HepG2 (cell line): ENCODE data around the gene TMEM108. TPM values are rescaled to one million over a fixed set of nuclear protein-coding genes. Genes with fewer than 3 reads are reported as not detected.

Experiments used
- ATAC-seq: fragments of 200-7000 bp; cut with Tn5 transposase; 3 replicates; pipeline ENCODE4 v1.9.1; 2020; ENCODE audit warnings: mild to moderate bottlenecking, moderate library complexity
- BruUV-seq: library from RNA; stranded (reverse); fragments of 400-500 nt; replicated peaks from 2 replicates; lab custom pipeline; 2021; lab: Mats Ljungman, UMichigan
- CTCF ChIA-PET: fragments of 300-600 bp; formaldehyde crosslinking; extraction: SDS; loops from one replicate; lab custom pipeline; 2021; ENCODE audit warnings: low total read pairs, inconsistent platforms, low intra/inter-chr PET ratio; lab: Yijun Ruan, JAX
- POLR2A ChIA-PET: fragments of 350-600 bp; sonication (Branson Sonifier 250); formaldehyde crosslinking; loops from one replicate; lab custom pipeline; 2020; ENCODE audit warnings: antibody characterized with exemption, inconsistent platforms; lab: Yijun Ruan, JAX
- DNase-seq: peaks from one replicate; pipeline ENCODE4 v3.0.0-alpha.2; 2015; ENCODE audit warnings: low spot score
- FAIRE-seq: peaks from 3 replicates; lab custom pipeline; 2011; peaks lifted over from hg19 to GRCh38; lab: Jason Lieb, UNC
- H2AFZ ChIP-seq: one replicate; pipeline ENCODE4 v1.6.1; 2011; ENCODE audit warnings: low read length, inconsistent platforms
- H3K27ac ChIP-seq: fragments of 300-600 bp; 3 replicates; pipeline ENCODE4 v1.8.0; 2011; ENCODE audit warnings: mixed run types, mild to moderate bottlenecking, mixed read lengths, low read length, inconsistent platforms; ENCODE audit not compliant: insufficient read depth; ENCODE audit errors: extremely low read length
- H3K27me3 ChIP-seq, 2 experiments: fragments of 200-600 bp in 1 of 2; 2 replicates in 1 of 2; 3 replicates in 1 of 2; pipeline versions ENCODE4 v1.6.0 to v1.8.0; 2011; ENCODE audit warnings: low read length in 2 of 2, mild to moderate bottlenecking in 2 of 2, moderate library complexity in 2 of 2, inconsistent platforms in 1 of 2; ENCODE audit not compliant: insufficient read depth in 2 of 2, control insufficient read depth in 1 of 2
- H3K36me3 ChIP-seq, 2 experiments: fragments of 200-600 bp in 1 of 2; replicated peaks in 1 of 2; 2 replicates in 1 of 2; 3 replicates in 1 of 2; pipeline versions ENCODE4 v1.5.1 to v1.8.0; 2011; ENCODE audit warnings: low read length in 2 of 2, inconsistent platforms in 1 of 2; ENCODE audit not compliant: insufficient read depth in 2 of 2, control insufficient read depth in 1 of 2
- H3K4me1 ChIP-seq: 2 replicates; pipeline ENCODE4 v1.5.1; 2012; ENCODE audit warnings: low read length, inconsistent platforms; ENCODE audit not compliant: insufficient read depth
- H3K4me2 ChIP-seq: 2 replicates; pipeline ENCODE4 v1.6.0; 2011; ENCODE audit warnings: low read depth, low read length, inconsistent platforms
- H3K4me3 ChIP-seq, 3 experiments: fragments of 200-600 bp in 1 of 3; sonication (generic), shearing (Covaris generic) in 1 of 3; replicated peaks in 1 of 3; 2 replicates each; pipeline ENCODE4 v1.5.1; 2011 to 2016; ENCODE audit warnings: low read length in 3 of 3, inconsistent platforms in 2 of 3, low read depth in 2 of 3, mild to moderate bottlenecking in 2 of 3, control low read depth in 1 of 3, mixed read lengths in 1 of 3; ENCODE audit not compliant: insufficient read depth in 1 of 3
- H3K79me2 ChIP-seq: one replicate; pipeline ENCODE4 v1.6.1; 2011; ENCODE audit warnings: low read length, inconsistent platforms; ENCODE audit not compliant: insufficient read depth
- H3K9ac ChIP-seq: 2 replicates; pipeline ENCODE4 v1.6.0; 2011; ENCODE audit warnings: mild to moderate bottlenecking, low read depth, low read length, inconsistent platforms; ENCODE audit not compliant: insufficient read depth
- H3K9me3 ChIP-seq: 2 replicates; pipeline ENCODE4 v1.5.1; 2012; ENCODE audit warnings: mild to moderate bottlenecking, low read length
- H4K20me1 ChIP-seq: 2 replicates; pipeline ENCODE4 v1.6.0; 2011; ENCODE audit warnings: inconsistent platforms, mild to moderate bottlenecking, low read length, moderate library complexity; ENCODE audit not compliant: insufficient read depth
- AHR ChIP-seq: IDR thresholded peaks from 2 replicates; pipeline ENCODE4 v1.6.1; 2018; ENCODE audit warnings: missing genetic modification reagents, missing compliant biosample characterization
- HNF4A ChIP-seq: sonication (generic); formaldehyde crosslinking; IDR thresholded peaks from 2 replicates; pipeline ENCODE4 v1.4.0; 2020; ENCODE audit warnings: missing genetic modification reagents
- HNF4G ChIP-seq, 2 experiments: sonication (generic) in 1 of 2; formaldehyde crosslinking in 1 of 2; IDR thresholded peaks; 2 replicates each; pipeline versions ENCODE4 v1.4.0 to v1.6.1; 2011 to 2020; ENCODE audit warnings: borderline replicate concordance in 2 of 2, low read depth in 2 of 2, mild to moderate bottlenecking in 2 of 2, low read length in 1 of 2, missing genetic modification reagents in 1 of 2, moderate library complexity in 1 of 2
- KDM6A ChIP-seq: IDR thresholded peaks from 2 replicates; pipeline ENCODE4 v1.6.1; 2016; ENCODE audit warnings: low read depth
- POGZ ChIP-seq: sonication (generic); formaldehyde crosslinking; IDR thresholded peaks from 2 replicates; pipeline ENCODE4 v1.4.0; 2020; ENCODE audit warnings: mild to moderate bottlenecking, missing genetic modification reagents
- RAD21 ChIP-seq: fragments of 450-650 bp; formaldehyde crosslinking; IDR thresholded peaks from 2 replicates; pipeline ENCODE4 v1.5.0; 2020; ENCODE audit warnings: mild to moderate bottlenecking
- RBFOX2 ChIP-seq: fragments of 200-400 bp; formaldehyde crosslinking; IDR thresholded peaks from 2 replicates; pipeline ENCODE4 v1.6.1; 2017; ENCODE audit warnings: low read depth, mild to moderate bottlenecking, low read length
- RORA ChIP-seq: sonication (generic); formaldehyde crosslinking; IDR thresholded peaks from 2 replicates; pipeline ENCODE4 v1.5.0; 2020; ENCODE audit warnings: mild to moderate bottlenecking, missing genetic modification reagents, moderate library complexity
- SIN3B ChIP-seq: fragments of 150-350 bp; IDR thresholded peaks from 2 replicates; pipeline ENCODE4 v1.6.1; 2014; ENCODE audit warnings: low read length
- SP4 ChIP-seq: sonication (generic); formaldehyde crosslinking; IDR thresholded peaks from 2 replicates; pipeline ENCODE4 v1.8.1; 2023; ENCODE audit warnings: mild to moderate bottlenecking, missing genetic modification reagents
- ZNF17 ChIP-seq: sonication (generic); formaldehyde crosslinking; IDR thresholded peaks from 2 replicates; pipeline ENCODE4 v1.5.0; 2020; ENCODE audit warnings: mild to moderate bottlenecking, missing genetic modification reagents
- ZNF235 ChIP-seq: sonication (generic); formaldehyde crosslinking; IDR thresholded peaks from 2 replicates; pipeline ENCODE4 v1.8.1; 2023; ENCODE audit warnings: mild to moderate bottlenecking, missing genetic modification reagents, borderline replicate concordance
- ZNF564 ChIP-seq: sonication (generic); formaldehyde crosslinking; IDR thresholded peaks from 2 replicates; pipeline ENCODE4 v1.8.1; 2023; ENCODE audit warnings: mild to moderate bottlenecking, missing genetic modification reagents
- ZNF619 ChIP-seq: sonication (generic); formaldehyde crosslinking; IDR thresholded peaks from 2 replicates; pipeline ENCODE4 v1.4.0; 2020; ENCODE audit warnings: mild to moderate bottlenecking, missing genetic modification reagents
- ZNF674 ChIP-seq: sonication (generic); formaldehyde crosslinking; IDR thresholded peaks from 2 replicates; pipeline ENCODE4 v1.5.0; 2020; ENCODE audit warnings: low read depth, mild to moderate bottlenecking, missing genetic modification reagents
- ZNF709 ChIP-seq: sonication (generic); formaldehyde crosslinking; IDR thresholded peaks from 2 replicates; pipeline ENCODE4 v1.5.0; 2020; ENCODE audit warnings: mild to moderate bottlenecking, missing genetic modification reagents
- WGBS: methylation state at CpG from one replicate; pipeline ENCODE4 v1.1.6; 2017; ENCODE audit warnings: low lambda C conversion rate; 5-methylcytosine and 5-hydroxymethylcytosine counted together
- in situ Hi-C: cut with HindIII; loops from 2 replicates; pipeline ENCODE4 v1.10.0; 2017; ENCODE audit warnings: low pct_unique_long_range_greater_than_20kb; ENCODE audit not compliant: extremely low pct_ligation_motif_present
- intact Hi-C: fragments of 100-400 bp; cut with micrococcal nuclease; formaldehyde crosslinking; loops from one replicate; pipeline ENCODE4 v1.10.0; 2022; ENCODE audit not compliant: unreplicated experiment
- polyA plus RNA-seq, 8 experiments: library from polyadenylated mRNA; depleted of rRNA in 3 of 8; stranded (reverse) in 7 of 8; unstranded in 1 of 8; fragments of >200 nt; fragmentation: Illumina TruSeq in 4 of 8; extraction: Trizol in 4 of 8; gene quantifications; 2 replicates each; pipeline versions ENCODE4 v1.2.1 to v1.2.3, GENCODE V29; 2011 to 2016; ENCODE audit warnings: low read depth in 4 of 8, missing spikeins in 1 of 8, mixed read lengths in 1 of 8; ENCODE audit not compliant: insufficient read depth in 1 of 8
- total RNA-seq, 5 experiments: library from RNA; depleted of rRNA; stranded (reverse); fragments of >200 nt; fragmentation: Illumina TruSeq; extraction: Trizol; gene quantifications; 2 replicates each; pipeline ENCODE4 v1.2.3, GENCODE V29; 2016; ENCODE audit warnings: low read depth in 1 of 5
- TF ChIP-seq, protein P1 (sequence below): IDR thresholded peaks from 2 replicates; pipeline ENCODE4 v1.4.0; 2020; ENCODE audit warnings: mild to moderate bottlenecking, missing genetic modification reagents

Gene TMEM108
- total and polyA plus RNA-seq, 2 of the 13 experiments (the other 11 are each of a cell fraction or from before 2014, with no cell fraction given), result not detected

DNA sequence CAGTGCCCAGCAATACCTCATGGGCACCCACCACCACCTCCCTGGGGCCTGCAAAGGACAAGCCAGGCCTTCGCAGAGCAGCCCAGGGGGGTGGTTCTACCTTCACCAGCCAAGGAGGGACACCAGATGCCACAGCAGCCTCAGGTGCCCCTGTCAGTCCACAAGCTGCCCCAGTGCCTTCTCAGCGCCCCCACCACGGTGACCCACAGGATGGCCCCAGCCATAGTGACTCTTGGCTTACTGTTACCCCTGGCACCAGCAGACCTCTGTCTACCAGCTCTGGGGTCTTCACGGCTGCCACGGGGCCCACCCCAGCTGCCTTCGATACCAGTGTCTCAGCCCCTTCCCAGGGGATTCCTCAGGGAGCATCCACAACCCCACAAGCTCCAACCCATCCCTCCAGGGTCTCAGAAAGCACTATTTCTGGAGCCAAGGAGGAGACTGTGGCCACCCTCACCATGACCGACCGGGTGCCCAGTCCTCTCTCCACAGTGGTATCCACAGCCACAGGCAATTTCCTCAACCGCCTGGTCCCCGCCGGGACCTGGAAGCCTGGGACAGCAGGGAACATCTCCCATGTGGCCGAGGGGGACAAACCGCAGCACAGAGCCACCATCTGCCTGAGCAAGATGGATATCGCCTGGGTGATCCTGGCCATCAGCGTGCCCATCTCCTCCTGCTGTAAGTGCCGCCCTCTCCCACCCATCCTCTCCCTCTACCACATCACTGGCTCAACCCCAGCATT is 342.5 kb downstream of the TMEM108 start:
- FAIRE-seq, result no peak
- Histone ChIP-seq H3K36me3 (no peaks in the 10 kb centered on the region), H3K4me1 (peaks cover 13% of the 10 kb centered on the region), H3K27me3 (peaks cover 0 to 3% of the 10 kb centered on the region in 2 experiments; a peak in 2 of 5 replicates), H3K9ac (no peak overlapping the region), H4K20me1 (no peaks in the 10 kb centered on the region)
- intact Hi-C loops, result loop anchor here (5.0 kb wide), 2 partner anchors 213 to 578 kb away; no protein-coding TSS in a partner anchor
- 0% methylated on average over 4 of the region's 16 CpGs for WGBS
- DNase-seq, result no peak
- TF ChIP-seq ZNF674 (CRISPR knock-in tag) (no peak), ZNF564 (CRISPR knock-in tag) (no peak), HNF4G (IDR thresholded peaks at IDR 0.05; ENCODE audit: borderline replicate concordance, low read depth, low read length) (no peak), HNF4G (CRISPR knock-in tag; IDR thresholded peaks at IDR 0.05; ENCODE audit: borderline replicate concordance, low read depth) (no peak), ZNF709 (CRISPR knock-in tag) (no peak), SIN3B (no peak), SP4 (CRISPR knock-in tag) (no peak), RAD21 (no peak), ZNF17 (CRISPR knock-in tag) (no peak), RORA (no peak), ZNF235 (no peak), KDM6A (CRISPR knock-in tag) (no peak), ZNF619 (CRISPR knock-in tag) (no peak), RBFOX2 (no peak), AHR (CRISPR knock-in tag) (no peak), HNF4A (CRISPR knock-in tag) (no peak), POGZ (CRISPR knock-in tag) (no peak)
- TF ChIP-seq, protein P1, sequence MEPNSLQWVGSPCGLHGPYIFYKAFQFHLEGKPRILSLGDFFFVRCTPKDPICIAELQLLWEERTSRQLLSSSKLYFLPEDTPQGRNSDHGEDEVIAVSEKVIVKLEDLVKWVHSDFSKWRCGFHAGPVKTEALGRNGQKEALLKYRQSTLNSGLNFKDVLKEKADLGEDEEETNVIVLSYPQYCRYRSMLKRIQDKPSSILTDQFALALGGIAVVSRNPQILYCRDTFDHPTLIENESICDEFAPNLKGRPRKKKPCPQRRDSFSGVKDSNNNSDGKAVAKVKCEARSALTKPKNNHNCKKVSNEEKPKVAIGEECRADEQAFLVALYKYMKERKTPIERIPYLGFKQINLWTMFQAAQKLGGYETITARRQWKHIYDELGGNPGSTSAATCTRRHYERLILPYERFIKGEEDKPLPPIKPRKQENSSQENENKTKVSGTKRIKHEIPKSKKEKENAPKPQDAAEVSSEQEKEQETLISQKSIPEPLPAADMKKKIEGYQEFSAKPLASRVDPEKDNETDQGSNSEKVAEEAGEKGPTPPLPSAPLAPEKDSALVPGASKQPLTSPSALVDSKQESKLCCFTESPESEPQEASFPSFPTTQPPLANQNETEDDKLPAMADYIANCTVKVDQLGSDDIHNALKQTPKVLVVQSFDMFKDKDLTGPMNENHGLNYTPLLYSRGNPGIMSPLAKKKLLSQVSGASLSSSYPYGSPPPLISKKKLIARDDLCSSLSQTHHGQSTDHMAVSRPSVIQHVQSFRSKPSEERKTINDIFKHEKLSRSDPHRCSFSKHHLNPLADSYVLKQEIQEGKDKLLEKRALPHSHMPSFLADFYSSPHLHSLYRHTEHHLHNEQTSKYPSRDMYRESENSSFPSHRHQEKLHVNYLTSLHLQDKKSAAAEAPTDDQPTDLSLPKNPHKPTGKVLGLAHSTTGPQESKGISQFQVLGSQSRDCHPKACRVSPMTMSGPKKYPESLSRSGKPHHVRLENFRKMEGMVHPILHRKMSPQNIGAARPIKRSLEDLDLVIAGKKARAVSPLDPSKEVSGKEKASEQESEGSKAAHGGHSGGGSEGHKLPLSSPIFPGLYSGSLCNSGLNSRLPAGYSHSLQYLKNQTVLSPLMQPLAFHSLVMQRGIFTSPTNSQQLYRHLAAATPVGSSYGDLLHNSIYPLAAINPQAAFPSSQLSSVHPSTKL, result no peak
- TF ChIP-seq, all 625 proteins: peak for 0
- Histone ChIP-seq H2AFZ (no peak overlapping the region), H3K4me2 (no peak overlapping the region), H3K9me3 (no peaks in the 10 kb centered on the region), H3K79me2 (no peaks in the 10 kb centered on the region), H3K4me3 (no peak overlapping the region), H3K27ac (no peak overlapping the region)
- ChIA-PET POLR2A (no interaction called here), CTCF (no interaction called here)
- no peak for ATAC-seq
- BruUV-seq, result no TSS peak
- in situ Hi-C loops, result loop anchor here (5.0 to 25.0 kb wide), 2 partner anchors 338 to 843 kb away; no protein-coding TSS in a partner anchor
